ENCODE results near the gene ZFHX3.

Gene ZFHX3

GRCh38 chr16:72788269-72788809 is 259.6 kb downstream of the ZFHX3 start:
- no peak for TF ChIP-seq Cebpa-rat (IDR thresholded peaks at IDR 0.05)
- H3K4me2 ChIP-seq = peak overlapping the region; percentile 78

GRCh38 chr16:72787514-72788268 is 260.2 kb downstream of the ZFHX3 start:
- TF ChIP-seq Cebpa-rat (IDR thresholded peaks at IDR 0.05) = no peak
- H3K4me3 ChIP-seq = peak overlapping the region; percentile 73
- H3K9me3 ChIP-seq = peaks cover 25% of the 10 kb centered on the region
- no peaks in the 10 kb centered on the region for H3K27me3 ChIP-seq
- H3K4me2 ChIP-seq = peak overlapping the region; percentile 78
- peaks cover 42% of the 10 kb centered on the region for H3K4me1 ChIP-seq
- H3K36me3 ChIP-seq = peaks cover 23% of the 10 kb centered on the region
- peak overlapping the region; percentile 79 for H3K9ac ChIP-seq
- no peaks in the 10 kb centered on the region for H4K20me1 ChIP-seq
- H3K27ac ChIP-seq = peak overlapping the region; percentile 72

More at GRCh38 chr16:72788269-72788809, 259.6 kb downstream of the ZFHX3 start:
- peaks cover 28% of the 10 kb centered on the region for H3K9me3 ChIP-seq
- peak overlapping the region; percentile 72 for H3K27ac ChIP-seq
- H3K4me1 ChIP-seq = peaks cover 42% of the 10 kb centered on the region
- peaks cover 28% of the 10 kb centered on the region for H3K36me3 ChIP-seq
- no peaks in the 10 kb centered on the region for H3K27me3 ChIP-seq
- peak overlapping the region; percentile 79 for H3K9ac ChIP-seq
- no peaks in the 10 kb centered on the region for H4K20me1 ChIP-seq
- H3K4me3 ChIP-seq = peak overlapping the region; percentile 73

- no peaks in the 10 kb centered on the region for H4K20me1 ChIP-seq
- H3K4me3 ChIP-seq = peak overlapping the region; percentile 73
- H3K9ac ChIP-seq = peak overlapping the region; percentile 79; the same call in 1 of the 2 replicates
Observed at GRCh38 chr16:72787130-72787513, 260.8 kb downstream of the ZFHX3 start.

GRCh38 chr16:72786606-72787005 is 261.3 kb downstream of the ZFHX3 start:
- H3K4me3 ChIP-seq = no peak overlapping the region

More at GRCh38 chr16:72787130-72787513, 260.8 kb downstream of the ZFHX3 start:
- H3K36me3 ChIP-seq = peaks cover 23% of the 10 kb centered on the region
- no peak overlapping the region for H3K27ac ChIP-seq
- H3K27me3 ChIP-seq = no peaks in the 10 kb centered on the region
- H3K9me3 ChIP-seq = peaks cover 23% of the 10 kb centered on the region
- H3K4me1 ChIP-seq = peaks cover 42% of the 10 kb centered on the region
- H3K4me2 ChIP-seq = peak overlapping the region; percentile 78
- TF ChIP-seq Cebpa-rat (IDR thresholded peaks at IDR 0.05) = no peak

GRCh38 chr16:72785886-72786285 is 262.0 kb downstream of the ZFHX3 start:
- Histone ChIP-seq H3K4me2 (peak overlapping the region; percentile 61), H3K9ac (no peak overlapping the region), H3K36me3 (peaks cover 17% of the 10 kb centered on the region), H3K9me3 (peaks cover 18% of the 10 kb centered on the region; the same call in 1 of the 2 replicates), H3K27ac (no peak overlapping the region), H3K27me3 (no peaks in the 10 kb centered on the region), H4K20me1 (no peaks in the 10 kb centered on the region), H3K4me1 (peaks cover 42% of the 10 kb centered on the region), H3K4me3 (no peak overlapping the region)
- no peak for TF ChIP-seq Cebpa-rat (IDR thresholded peaks at IDR 0.05)

More at GRCh38 chr16:72786606-72787005, 261.3 kb downstream of the ZFHX3 start:
- Histone ChIP-seq H3K9me3 (peaks cover 20% of the 10 kb centered on the region; the same call in 1 of the 2 replicates), H3K36me3 (peaks cover 23% of the 10 kb centered on the region), H3K27me3 (no peaks in the 10 kb centered on the region), H3K27ac (no peak overlapping the region), H3K9ac (no peak overlapping the region), H4K20me1 (no peaks in the 10 kb centered on the region), H3K4me1 (peaks cover 42% of the 10 kb centered on the region), H3K4me2 (peak overlapping the region; percentile 78)
- TF ChIP-seq Cebpa-rat (IDR thresholded peaks at IDR 0.05) = no peak

- H3K9me3 ChIP-seq = peaks cover 11% of the 10 kb centered on the region; the same call in 1 of the 2 replicates
- H3K9ac ChIP-seq = no peak overlapping the region; the same call in 1 of the 2 replicates
- H3K4me3 ChIP-seq = no peak overlapping the region
- H3K27ac ChIP-seq = no peak overlapping the region
- TF ChIP-seq Cebpa-rat (IDR thresholded peaks at IDR 0.05) = no peak
- H3K4me2 ChIP-seq = peak overlapping the region; percentile 61
- peaks cover 42% of the 10 kb centered on the region for H3K4me1 ChIP-seq
- no peaks in the 10 kb centered on the region for H4K20me1 ChIP-seq
- H3K27me3 ChIP-seq = no peaks in the 10 kb centered on the region
- peaks cover 10% of the 10 kb centered on the region for H3K36me3 ChIP-seq
Observed at GRCh38 chr16:72785171-72785570, 262.8 kb downstream of the ZFHX3 start.

GRCh38 chr16:72783716-72784318 is 264.1 kb downstream of the ZFHX3 start:
- Histone ChIP-seq H3K9ac (no peak overlapping the region), H3K4me2 (no peak overlapping the region), H4K20me1 (no peaks in the 10 kb centered on the region), H3K9me3 (no peaks in the 10 kb centered on the region), H3K4me1 (peaks cover 34% of the 10 kb centered on the region), H3K27ac (no peak overlapping the region), H3K36me3 (no peaks in the 10 kb centered on the region), H3K27me3 (no peaks in the 10 kb centered on the region), H3K4me3 (no peak overlapping the region)
- no peak for TF ChIP-seq Cebpa-rat (IDR thresholded peaks at IDR 0.05)

GRCh38 chr16:72769876-72770275 is 278.1 kb downstream of the ZFHX3 start:
- no peak overlapping the region for H3K4me3 ChIP-seq

GRCh38 chr16:72768591-72768990 is 279.3 kb downstream of the ZFHX3 start:
- Histone ChIP-seq H3K4me3 (no peak overlapping the region), H3K36me3 (no peaks in the 10 kb centered on the region), H3K4me1 (peaks cover 23% of the 10 kb centered on the region)

More at GRCh38 chr16:72769876-72770275, 278.1 kb downstream of the ZFHX3 start:
- H3K9me3 ChIP-seq = peaks cover 23% of the 10 kb centered on the region
- H3K9ac ChIP-seq = no peak overlapping the region
- peaks cover 10% of the 10 kb centered on the region for H3K4me1 ChIP-seq
- no peaks in the 10 kb centered on the region for H3K27me3 ChIP-seq
- H4K20me1 ChIP-seq = no peaks in the 10 kb centered on the region
- H3K36me3 ChIP-seq = no peaks in the 10 kb centered on the region
- H3K4me2 ChIP-seq = no peak overlapping the region
- no peak for TF ChIP-seq Cebpa-rat (IDR thresholded peaks at IDR 0.05)
- H3K27ac ChIP-seq = no peak overlapping the region

GRCh38 chr16:72766506-72766905 is 281.4 kb downstream of the ZFHX3 start:
- H3K4me2 ChIP-seq = no peak overlapping the region
- H3K4me1 ChIP-seq = peaks cover 30% of the 10 kb centered on the region
- H3K27ac ChIP-seq = no peak overlapping the region
- H3K4me3 ChIP-seq = no peak overlapping the region
- H3K36me3 ChIP-seq = no peaks in the 10 kb centered on the region
- no peaks in the 10 kb centered on the region for H3K27me3 ChIP-seq
- TF ChIP-seq Cebpa-rat (IDR thresholded peaks at IDR 0.05) = no peak
- H3K9ac ChIP-seq = no peak overlapping the region
- H4K20me1 ChIP-seq = no peaks in the 10 kb centered on the region
- peaks cover 6% of the 10 kb centered on the region for H3K9me3 ChIP-seq

More at GRCh38 chr16:72768591-72768990, 279.3 kb downstream of the ZFHX3 start:
- Histone ChIP-seq H4K20me1 (no peaks in the 10 kb centered on the region), H3K4me2 (no peak overlapping the region), H3K27ac (no peak overlapping the region), H3K27me3 (no peaks in the 10 kb centered on the region), H3K9ac (no peak overlapping the region), H3K9me3 (peaks cover 20% of the 10 kb centered on the region)
- TF ChIP-seq Cebpa-rat (IDR thresholded peaks at IDR 0.05) = no peak

Measured in BLaER1 (cell line).